CD14-positive monocyte (primary cell): ENCODE data around the gene OR13F1. TPM values are rescaled to one million over a fixed set of nuclear protein-coding genes. Genes with fewer than 3 reads are reported as not detected.

Source experiments
- DNase-seq, 3 donors: peaks; one replicate each; pipeline ENCODE4 v3.0.0-alpha.2; 2011 to 2022
- H2AFZ ChIP-seq: 2 replicates; pipeline ENCODE4 v1.6.0; 2012; ENCODE audit warnings: mild to moderate bottlenecking, low read depth, low read length, inconsistent platforms; ENCODE audit not compliant: insufficient read depth, poor library complexity, severe bottlenecking
- H3K27ac ChIP-seq, 2 donors: 1 replicate in 1 of 2; 2 replicates in 1 of 2; pipeline ENCODE4 v1.5.1; 2012 to 2013; ENCODE audit warnings: low read length in 2 of 2, control low read depth in 1 of 2, inconsistent platforms in 1 of 2, low read depth in 1 of 2, mild to moderate bottlenecking in 1 of 2
- H3K27me3 ChIP-seq, 2 donors: one replicate each; pipeline versions ENCODE4 v1.6.0 to v1.6.1; 2011 to 2013; ENCODE audit warnings: low read length in 2 of 2; ENCODE audit not compliant: control insufficient read depth in 2 of 2, insufficient read depth in 2 of 2
- H3K36me3 ChIP-seq, 2 donors: replicated peaks in 1 of 2; 1 replicate in 1 of 2; 2 replicates in 1 of 2; pipeline versions ENCODE4 v1.5.1 to v1.6.1; 2012 to 2013; ENCODE audit warnings: low read length in 2 of 2, control low read depth in 1 of 2, inconsistent platforms in 1 of 2, mild to moderate bottlenecking in 1 of 2; ENCODE audit not compliant: insufficient read depth in 2 of 2, control insufficient read depth in 1 of 2
- H3K4me1 ChIP-seq, 2 donors: 1 replicate in 1 of 2; 2 replicates in 1 of 2; pipeline versions ENCODE4 v1.5.1 to v1.6.1; 2012 to 2013; ENCODE audit warnings: low read length in 2 of 2, control low read depth in 1 of 2, inconsistent platforms in 1 of 2, mild to moderate bottlenecking in 1 of 2, moderate library complexity in 1 of 2; ENCODE audit not compliant: insufficient read depth in 2 of 2, control insufficient read depth in 1 of 2
- H3K4me2 ChIP-seq: replicated peaks from 2 replicates; pipeline ENCODE3; 2012; ENCODE audit warnings: low read length, moderate library complexity, mild to moderate bottlenecking; ENCODE audit not compliant: poor library complexity, severe bottlenecking; ENCODE audit errors: extremely low read depth
- H3K4me3 ChIP-seq, 3 experiments: fragments of 200-600 bp in 1 of 3; sonication (generic) in 1 of 3; replicated peaks in 1 of 3; 1 replicate in 2 of 3; 2 replicates in 1 of 3; pipeline ENCODE4 v1.5.1; 2011 to 2013; ENCODE audit warnings: low read length in 3 of 3, mild to moderate bottlenecking in 3 of 3, control low read depth in 2 of 3, low read depth in 2 of 3, inconsistent platforms in 1 of 3, moderate library complexity in 1 of 3
- H3K79me2 ChIP-seq: 2 replicates; pipeline ENCODE4 v1.6.0; 2012; ENCODE audit warnings: mild to moderate bottlenecking, control low read depth, inconsistent platforms, low read length, moderate library complexity; ENCODE audit not compliant: insufficient read depth
- H3K9ac ChIP-seq: 2 replicates; pipeline ENCODE4 v1.6.0; 2017; ENCODE audit warnings: low read length, mild to moderate bottlenecking; ENCODE audit not compliant: insufficient read depth, poor library complexity, severe bottlenecking
- H3K9me3 ChIP-seq, 2 donors: replicated peaks in 1 of 2; 1 replicate in 1 of 2; 2 replicates in 1 of 2; pipeline versions ENCODE4 v1.5.1 to v1.6.1; 2012 to 2013; ENCODE audit warnings: low read length in 2 of 2, control low read depth in 1 of 2; ENCODE audit not compliant: control insufficient read depth in 1 of 2, insufficient read depth in 1 of 2
- H4K20me1 ChIP-seq: 2 replicates; pipeline ENCODE4 v1.6.0; 2012; ENCODE audit warnings: mild to moderate bottlenecking, low read length, control low read depth, moderate library complexity; ENCODE audit not compliant: insufficient read depth
- H3K27ac Mint-ChIP-seq, 7 donors: one replicate each; pipeline ENCODE4 v1.8.0; 2020; ENCODE audit warnings: mild to moderate bottlenecking in 7 of 7, mixed read lengths in 7 of 7, moderate library complexity in 6 of 7, inconsistent platforms in 2 of 7
- H3K27me3 Mint-ChIP-seq, 3 donors: one replicate each; pipeline ENCODE4 v1.8.0; 2021 to 2022; ENCODE audit warnings: low read depth in 3 of 3, mild to moderate bottlenecking in 3 of 3, mixed read lengths in 3 of 3, moderate library complexity in 3 of 3, inconsistent platforms in 1 of 3
- H3K36me3 Mint-ChIP-seq, 2 donors: one replicate each; pipeline ENCODE4 v1.8.0; 2020; ENCODE audit warnings: mixed read lengths in 2 of 2, inconsistent platforms in 1 of 2, mild to moderate bottlenecking in 1 of 2
- H3K4me1 Mint-ChIP-seq: one replicate; pipeline ENCODE4 v1.8.0; 2020; ENCODE audit warnings: mild to moderate bottlenecking, mixed read lengths
- H3K4me3 Mint-ChIP-seq, 2 donors: one replicate each; pipeline ENCODE4 v1.8.0; 2020; ENCODE audit warnings: mild to moderate bottlenecking in 2 of 2, mixed read lengths in 2 of 2, moderate library complexity in 1 of 2
- H3K9me3 Mint-ChIP-seq, 7 donors: one replicate each; pipeline ENCODE4 v1.8.0; 2020 to 2022; ENCODE audit warnings: mixed read lengths in 7 of 7, mild to moderate bottlenecking in 6 of 7, moderate library complexity in 6 of 7, inconsistent platforms in 2 of 7
- CTCF ChIP-seq: fragments of 200-600 bp; IDR thresholded peaks from one replicate; pipeline ENCODE4 v1.8.0; 2022; ENCODE audit warnings: antibody characterized with exemption, mild to moderate bottlenecking
- WGBS: methylation state at CpG from one replicate; pipeline ENCODE4 v1.1.5; 2013; ENCODE audit warnings: missing lambda C conversion rate; ENCODE audit not compliant: insufficient coverage; 5-methylcytosine and 5-hydroxymethylcytosine counted together
- intact Hi-C, 2 donors: fragments of 100-400 bp; cut with micrococcal nuclease; formaldehyde crosslinking; loops; one replicate each; pipeline versions ENCODE4 v1.15.0 to v1.15.1; 2023
- polyA plus RNA-seq, 3 donors: library from polyadenylated mRNA; depleted of rRNA in 1 of 3; unstranded in 2 of 3; stranded (reverse) in 1 of 3; fragments of 300-500 nt in 2 of 3; fragments of >200 nt in 1 of 3; fragmentation: Illumina TruSeq in 2 of 3; gene quantifications; 1 replicate in 2 of 3; 2 replicates in 1 of 3; pipeline ENCODE4 v1.2.3, GENCODE V29; 2012 to 2021

The OR13F1 gene
- polyA plus RNA-seq, 3 donors, result not detected

- Mint-ChIP-seq H3K27me3 (peaks cover 0 to 2% (median 0%) of the 10 kb centered on the region in 3 donors), H3K36me3 (no peaks in the 10 kb centered on the region), H3K4me1 (no peaks in the 10 kb centered on the region), H3K9me3 (peaks cover 0 to 7% (median 3%) of the 10 kb centered on the region in 7 donors), H3K27ac (no peak within 1 kb of the TSS), H3K4me3 (no peak within 1 kb of the TSS)
- DNase-seq, result no peak
- Histone ChIP-seq H3K27me3 (no peaks in the 10 kb centered on the region), H3K27ac (no peak within 1 kb of the TSS), H2AFZ (no peak within 1 kb of the TSS), H3K4me3 (no peak within 1 kb of the TSS), H3K36me3 (no peaks in the 10 kb centered on the region), H3K4me2 (no peak within 1 kb of the TSS), H4K20me1 (no peaks in the 10 kb centered on the region), H3K9me3 (peaks cover 0 to 4% of the 10 kb centered on the region in 2 donors), H3K9ac (no peak within 1 kb of the TSS), H3K4me1 (no peaks in the 10 kb centered on the region), H3K79me2 (no peaks in the 10 kb centered on the region)
- intact Hi-C loops, result no loop called here
- TF ChIP-seq CTCF, result no peak
Measured at GRCh38 chr9:104527109-104527508, 23.0 kb downstream of the OR13F1 start, which contains the start of gene OR13C4. OR13C4 (minus strand) TSS chr9:104527209; CDS start chr9:104527209, 0 bp downstream.

DNA sequence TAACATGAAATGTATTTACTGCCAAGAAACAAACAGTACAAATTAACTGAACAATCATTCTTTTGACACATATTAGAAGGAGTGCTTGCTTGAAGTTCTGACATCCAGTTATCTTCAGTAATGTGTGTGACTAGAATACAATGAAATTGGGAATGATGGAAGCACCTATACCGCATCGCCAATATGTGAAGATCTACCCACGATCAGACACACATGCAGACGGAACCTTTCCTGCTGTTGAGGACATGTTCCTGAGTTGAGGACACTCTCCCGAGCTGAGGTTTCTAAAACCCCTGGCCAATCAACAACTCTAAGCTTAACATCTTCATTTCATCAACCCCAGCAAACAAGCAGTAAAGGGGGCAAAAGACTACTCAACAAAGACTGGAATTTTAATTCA, 32.7 kb downstream of the OR13F1 start, which contains the start of gene OR13C3:
TSS of gene OR13C3 (minus strand) at position 101 of the 400 bp plus-strand sequence. CDS start 133 bp downstream, outside the sequence.
- no peaks in the 10 kb centered on the region for H3K27me3 ChIP-seq
- Mint-ChIP-seq H3K4me1 (no peaks in the 10 kb centered on the region), H3K4me3 (no peak within 1 kb of the TSS), H3K27ac (no peak within 1 kb of the TSS), H3K27me3 (no peaks in the 10 kb centered on the region), H3K36me3 (no peaks in the 10 kb centered on the region), H3K9me3 (peaks cover 0 to 1% (median 0%) of the 10 kb centered on the region in 7 donors)
- intact Hi-C loops, result no loop called here
- 100% methylated on average over 3 of the region's 5 CpGs for WGBS
- no peak within 1 kb of the TSS for H3K27ac ChIP-seq
- no peaks in the 10 kb centered on the region for H3K4me1 ChIP-seq
- no peak for TF ChIP-seq CTCF
- no peaks in the 10 kb centered on the region for H3K79me2 ChIP-seq
- no peaks in the 10 kb centered on the region for H3K9me3 ChIP-seq
- H2AFZ ChIP-seq, result no peak within 1 kb of the TSS
- DNase-seq, result no peak
- H3K9ac ChIP-seq, result no peak within 1 kb of the TSS
- no peaks in the 10 kb centered on the region for H3K36me3 ChIP-seq
- H4K20me1 ChIP-seq, result no peaks in the 10 kb centered on the region
- H3K4me2 ChIP-seq, result no peak within 1 kb of the TSS
- H3K4me3 ChIP-seq, result no peak within 1 kb of the TSS
